Fibroblast of peridontal ligament (primary cell): ENCODE measurements around the gene GPR153.
"Not testable (repeated sequence)": the region's sequence is repeated elsewhere in the genome, so short reads cannot be mapped to it uniquely, and the experiment has no call there.

Source experiments
- DNase-seq: peaks from one replicate; pipeline ENCODE4 v3.0.0-alpha.2; 2010; ENCODE audit errors: extremely low read depth

Gene GPR153

GRCh38 chr1:6233376-6233775 is 27.5 kb downstream of the GPR153 start:
- no peak for DNase-seq

DNA sequence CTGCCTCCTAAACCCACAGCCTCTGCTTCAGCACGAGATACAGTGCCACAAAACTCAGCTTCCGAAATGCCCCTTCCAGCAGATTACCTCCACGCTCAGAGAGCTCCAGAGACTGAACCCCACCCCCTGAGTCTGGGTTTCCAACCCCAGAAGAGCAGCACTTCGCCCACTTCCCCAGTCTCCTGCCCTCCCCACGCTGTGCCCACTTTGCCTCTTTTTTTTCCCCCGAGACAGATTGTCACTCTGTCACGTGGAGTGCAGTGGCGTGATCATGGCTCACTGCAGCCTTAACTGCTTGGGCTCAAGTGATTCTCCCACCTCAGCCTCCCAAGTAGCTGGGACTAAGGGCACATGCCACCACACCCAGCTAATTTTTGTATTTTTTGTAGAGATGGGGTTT is 35.2 kb downstream of the GPR153 start:
- no peak for DNase-seq

- DNase-seq, result no peak
Measured at GRCh38 chr1:6224718-6225117, 36.2 kb downstream of the GPR153 start.

GRCh38 chr1:6223617-6224016 is 37.3 kb downstream of the GPR153 start:
- DNase-seq, result no peak

GRCh38 chr1:6222636-6223035 is 38.3 kb downstream of the GPR153 start:
- DNase-seq, result peak; percentile 74

DNA sequence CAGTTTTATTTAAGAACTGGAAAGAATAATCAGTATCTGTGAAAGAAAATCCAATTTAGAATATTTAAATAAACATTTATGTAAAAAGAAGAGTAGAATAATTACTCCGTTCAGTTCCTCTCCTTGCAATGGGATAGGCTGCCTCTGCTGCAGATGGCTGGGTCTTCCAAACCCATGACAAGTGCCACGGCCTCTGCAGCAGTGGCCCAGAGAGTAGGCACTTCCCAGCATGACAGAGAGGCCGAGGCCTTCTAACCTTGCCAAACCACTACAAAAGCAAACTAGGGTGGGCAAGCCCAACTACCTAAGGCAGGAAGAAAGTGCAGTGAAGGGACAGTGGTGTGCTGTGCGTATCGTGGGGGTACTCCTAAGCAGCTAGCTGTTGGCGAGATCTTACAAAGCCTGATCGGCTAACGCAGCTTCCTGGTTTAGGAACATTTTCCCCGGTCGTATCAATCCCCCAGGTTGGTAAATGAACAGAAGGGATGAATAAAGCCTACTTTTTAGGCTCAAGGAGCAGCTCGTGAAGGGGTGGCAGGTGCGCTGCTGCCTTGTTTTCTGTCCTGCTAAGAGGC is 39.6 kb downstream of the GPR153 start:
- no peak for DNase-seq

DNA sequence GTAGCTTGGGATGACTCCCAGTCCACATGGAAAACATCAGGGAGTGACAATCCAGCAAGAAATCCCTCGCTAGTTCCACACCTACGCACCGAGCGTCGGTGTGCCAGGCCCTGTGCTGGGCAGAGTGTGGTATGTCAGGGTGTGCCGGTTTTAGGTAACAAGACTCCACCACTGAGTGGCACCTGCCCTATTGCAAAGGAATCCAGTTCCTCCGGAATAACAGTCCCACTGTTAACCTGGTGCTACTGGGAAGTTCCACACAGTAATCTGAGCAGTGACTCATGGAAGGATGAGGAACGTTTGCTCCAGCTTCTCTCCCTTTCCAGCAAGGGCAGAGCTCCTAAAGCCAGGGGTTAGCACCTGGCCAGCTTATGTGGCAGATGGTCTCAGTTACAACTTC is 40.7 kb downstream of the GPR153 start:
- DNase-seq, result no peak

- not testable (repeated sequence) for DNase-seq
Measured at GRCh38 chr1:6219641-6220040, 41.3 kb downstream of the GPR153 start.

- no peak for DNase-seq
Measured at GRCh38 chr1:6218375-6219164, 42.3 kb downstream of the GPR153 start.

DNA sequence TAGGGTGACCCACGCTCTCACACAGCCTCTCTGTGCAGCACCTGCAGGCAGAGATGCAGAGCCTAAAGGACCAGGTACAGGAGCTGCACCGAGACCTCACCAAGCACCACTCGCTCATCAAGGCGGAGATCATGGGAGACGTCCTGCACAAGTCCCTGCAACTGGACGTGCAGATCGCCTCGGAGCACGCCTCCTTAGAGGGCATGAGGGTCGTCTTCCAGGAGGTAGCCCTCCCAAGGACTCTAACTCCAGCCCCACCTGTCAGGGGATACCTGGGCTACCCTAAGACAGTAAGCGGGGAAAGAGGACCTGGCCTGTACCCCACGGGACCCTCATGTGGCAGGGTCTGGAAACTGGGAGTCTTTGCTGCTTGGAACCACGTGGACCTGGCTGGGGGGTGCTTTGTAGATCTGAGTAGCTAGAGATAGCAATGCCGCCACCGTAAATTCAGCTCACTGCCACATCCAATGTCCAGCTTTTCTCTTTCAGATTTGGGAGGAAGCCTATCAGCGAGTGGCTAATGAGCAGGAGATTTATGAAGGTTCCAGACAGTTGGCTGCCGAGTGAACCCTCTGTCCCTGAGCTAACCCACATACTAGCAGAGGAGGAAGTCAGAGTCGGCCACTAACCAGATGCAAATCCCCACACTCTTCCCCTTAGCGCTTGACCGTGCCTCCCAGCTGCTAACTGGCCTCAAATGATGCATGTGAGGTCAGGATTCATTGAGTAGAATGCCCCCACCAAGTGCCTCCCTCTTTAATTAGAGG is 48.5 kb downstream of the GPR153 start:
- DNase-seq, result no peak

DNA sequence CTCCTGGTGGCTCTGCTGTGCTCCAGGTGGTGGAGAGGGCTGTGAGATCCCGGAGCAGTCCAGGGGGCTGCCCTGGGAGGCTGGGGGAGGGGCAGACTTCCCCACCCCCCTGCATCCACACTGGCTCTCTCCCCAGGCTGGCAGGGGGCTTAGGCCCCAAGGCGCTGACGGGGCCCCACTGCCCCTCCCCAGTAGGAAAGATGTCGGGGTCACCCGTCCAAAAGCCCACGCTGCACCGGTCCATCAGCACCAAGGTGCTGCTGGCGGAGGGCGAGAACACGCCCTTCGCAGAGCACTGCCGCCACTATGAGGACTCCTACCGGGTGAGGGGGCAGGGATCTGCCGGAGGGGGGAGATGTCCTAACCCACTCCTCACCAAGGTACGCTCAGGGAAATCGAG is 49.2 kb downstream of the GPR153 start:
- no peak for DNase-seq

DNA sequence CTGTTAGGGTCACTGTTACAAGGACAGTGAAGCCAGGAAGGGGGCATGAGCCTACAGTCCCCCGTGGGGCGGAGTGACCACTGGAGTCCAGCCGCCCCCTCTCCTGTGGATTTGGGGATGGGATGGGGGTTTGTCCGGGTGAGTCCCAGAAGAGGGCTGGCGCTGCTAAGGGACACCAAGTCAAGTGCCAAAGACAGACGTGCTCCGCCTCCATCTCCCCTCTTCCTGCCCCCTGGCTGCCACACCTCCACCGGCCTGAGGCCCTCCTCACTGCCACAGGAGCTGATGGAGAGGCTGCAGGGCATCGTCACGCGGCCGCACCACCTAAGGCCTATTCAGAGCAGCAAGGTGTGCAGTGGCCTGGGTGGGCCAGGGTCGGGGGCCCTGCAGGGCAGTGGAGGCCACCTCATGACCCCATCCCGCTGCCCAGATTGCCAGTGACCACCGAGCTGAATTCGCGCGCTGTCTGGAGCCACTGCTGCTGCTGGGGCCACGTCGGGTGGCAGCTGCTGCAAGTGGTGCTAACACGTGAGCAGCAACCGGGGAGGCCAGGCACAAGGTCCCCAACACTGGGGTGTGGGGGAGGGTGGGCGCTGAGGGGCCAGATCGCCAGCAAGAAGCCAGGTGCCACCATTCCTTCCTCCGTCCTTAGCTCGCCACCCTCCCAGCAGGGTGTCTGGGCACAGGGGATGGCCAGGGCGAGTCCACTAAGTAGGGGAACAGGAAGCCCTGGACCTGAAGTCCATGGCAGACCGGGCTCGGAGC is 50.1 kb downstream of the GPR153 start:
- no peak for DNase-seq

DNA sequence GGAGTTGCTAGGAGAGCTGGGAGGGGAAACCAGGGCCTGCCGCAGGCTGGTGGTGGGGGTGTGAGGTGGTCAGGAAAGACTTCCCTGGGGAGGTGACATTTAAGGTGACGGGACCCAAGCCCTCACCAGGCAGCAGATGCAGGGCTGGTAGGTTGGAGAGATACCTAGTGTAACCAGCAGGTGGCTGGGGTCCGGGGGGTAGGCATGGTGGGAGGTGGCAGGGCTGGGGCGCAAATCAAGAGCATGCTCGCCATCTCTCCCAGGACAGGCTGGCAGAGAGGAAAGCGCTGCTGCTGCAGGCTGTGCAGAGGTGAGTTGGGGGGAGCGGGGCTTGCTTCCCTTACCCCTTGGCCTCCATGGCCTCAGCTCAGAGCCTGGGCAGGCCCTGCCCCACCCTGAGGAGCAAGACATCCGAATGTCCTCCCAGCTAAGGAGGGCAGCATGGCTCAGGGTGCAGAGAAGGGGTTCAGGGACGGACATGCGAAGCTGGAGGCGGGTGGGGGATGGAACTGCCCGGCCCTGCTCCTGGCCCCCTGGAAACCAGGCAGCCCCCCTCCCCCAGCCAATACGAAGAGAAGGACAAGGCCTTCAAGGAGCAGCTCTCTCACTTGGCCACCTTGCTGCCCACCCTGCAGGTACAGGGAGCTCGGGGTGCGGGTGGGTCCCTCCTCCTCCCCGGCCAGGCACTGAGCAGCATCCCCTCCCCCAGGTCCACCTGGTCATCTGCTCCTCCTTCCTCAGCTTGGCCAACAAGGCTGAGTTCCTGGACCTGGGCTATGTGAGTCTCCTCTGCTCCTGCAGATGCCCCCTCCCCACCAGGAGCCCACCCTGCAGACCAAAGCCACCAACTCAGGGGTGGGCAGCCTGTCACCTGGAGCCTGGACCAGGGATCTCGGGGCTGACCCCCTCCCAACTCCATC is 51.0 kb downstream of the GPR153 start:
- no peak for DNase-seq

DNA sequence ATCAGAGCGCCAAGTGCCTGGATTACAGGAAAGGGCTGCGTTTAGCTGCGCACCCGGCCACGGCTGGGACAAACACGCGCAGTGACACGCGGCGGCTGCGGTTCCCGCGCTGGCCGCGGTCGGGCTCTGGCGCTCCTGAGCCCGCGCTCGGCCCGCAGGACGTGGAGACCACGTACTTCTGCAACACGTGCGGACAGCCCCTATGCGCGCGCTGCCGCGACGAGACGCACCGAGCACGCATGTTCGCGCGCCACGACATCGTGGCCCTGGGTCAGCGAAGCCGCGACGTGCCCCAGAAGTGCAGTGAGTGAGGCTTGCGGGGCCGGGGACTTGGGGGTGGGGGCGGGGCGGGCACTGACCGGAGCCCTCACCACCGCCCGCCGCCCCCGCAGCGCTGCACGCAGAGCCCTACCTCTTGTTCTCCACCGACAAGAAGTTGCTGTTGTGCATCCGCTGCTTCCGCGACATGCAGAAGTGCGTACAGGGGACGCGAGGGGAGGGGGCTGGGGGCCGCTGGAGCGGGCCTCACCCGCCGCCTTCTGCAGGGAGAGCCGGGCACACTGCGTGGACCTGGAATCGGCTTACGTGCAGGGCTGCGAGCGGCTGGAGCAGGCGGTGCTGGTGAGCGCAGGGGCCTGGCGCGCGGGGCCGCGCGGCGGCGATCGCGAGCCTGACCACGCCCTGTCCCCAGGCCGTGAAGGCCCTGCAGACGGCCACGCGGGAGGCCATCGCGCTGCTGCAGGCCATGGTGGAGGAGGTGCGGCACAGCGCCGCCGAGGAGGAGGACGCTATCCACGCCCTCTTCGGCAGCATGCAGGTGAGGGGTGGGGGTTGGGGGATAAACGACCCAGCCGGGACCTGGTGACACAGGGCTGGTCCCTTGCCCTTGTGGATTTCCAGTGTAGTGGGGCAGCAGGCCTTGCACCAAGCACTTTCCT is 51.9 kb downstream of the GPR153 start:
- DNase-seq, result no peak

- DNase-seq, result no peak
Measured at GRCh38 chr1:6207921-6208320, 53.0 kb downstream of the GPR153 start.

- no peak for DNase-seq
Measured at GRCh38 chr1:6207075-6207885, 53.6 kb downstream of the GPR153 start.

DNA sequence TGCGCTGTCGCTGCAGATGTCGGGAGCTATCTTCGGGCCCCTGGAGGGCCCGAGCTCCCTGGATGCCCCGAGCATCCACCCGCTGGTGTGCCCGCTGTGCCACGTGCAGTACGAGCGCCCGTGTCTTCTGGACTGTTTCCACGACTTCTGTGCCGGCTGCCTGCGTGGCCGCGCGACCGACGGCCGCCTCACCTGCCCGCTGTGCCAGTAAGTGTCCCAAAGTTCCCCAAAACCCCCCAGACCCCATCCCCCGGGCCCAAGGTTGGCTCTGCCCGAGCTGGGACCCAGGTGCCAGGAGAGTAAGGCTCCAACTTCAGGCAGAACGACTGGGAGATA is 54.4 kb downstream of the GPR153 start:
- DNase-seq, result no peak

GRCh38 chr1:6205849-6206519 is 54.9 kb downstream of the GPR153 start, which contains the start of gene RNF207:
Gene RNF207 (plus strand): TSS chr1:6206119. CDS start chr1:6206536, 417 bp downstream.
- peak; percentile 30 for DNase-seq

DNA sequence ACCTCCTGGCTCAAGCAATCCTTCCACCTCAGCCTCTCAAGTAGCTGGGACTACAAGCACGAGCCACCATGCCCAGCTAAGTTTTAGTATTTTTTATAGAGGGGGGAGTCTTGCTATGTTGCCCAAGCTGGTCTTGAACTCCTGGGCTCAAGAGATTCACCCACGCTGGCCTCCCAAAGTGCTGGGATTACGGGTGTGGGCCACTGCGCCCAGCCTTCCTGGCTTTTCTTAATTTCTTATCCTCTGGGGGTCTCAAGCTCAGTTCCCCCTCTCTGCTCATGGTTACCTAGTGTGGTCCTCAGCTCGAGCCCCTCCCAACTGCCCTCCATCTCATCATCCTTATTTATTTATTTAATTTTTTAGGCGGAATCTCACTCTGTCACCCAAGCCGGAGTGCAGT is 58.6 kb downstream of the GPR153 start:
- DNase-seq, result no peak
